CD4-positive, alpha-beta T cell treated with Interleukin-1 beta for 1 hour (primary cell): ENCODE data around the gene TEP1.
A peak's percentile ranks its signal among the peaks of the same experiment; 100 is the strongest.
"Not testable (repeated sequence)": the region's sequence is repeated elsewhere in the genome, so short reads cannot be mapped to it uniquely, and the experiment has no call there.

Experiments
- DNase-seq, 2 donors: peaks; one replicate each; pipeline ENCODE4 v3.0.0-alpha.2; 2020 to 2022

TEP1 gene

DNA sequence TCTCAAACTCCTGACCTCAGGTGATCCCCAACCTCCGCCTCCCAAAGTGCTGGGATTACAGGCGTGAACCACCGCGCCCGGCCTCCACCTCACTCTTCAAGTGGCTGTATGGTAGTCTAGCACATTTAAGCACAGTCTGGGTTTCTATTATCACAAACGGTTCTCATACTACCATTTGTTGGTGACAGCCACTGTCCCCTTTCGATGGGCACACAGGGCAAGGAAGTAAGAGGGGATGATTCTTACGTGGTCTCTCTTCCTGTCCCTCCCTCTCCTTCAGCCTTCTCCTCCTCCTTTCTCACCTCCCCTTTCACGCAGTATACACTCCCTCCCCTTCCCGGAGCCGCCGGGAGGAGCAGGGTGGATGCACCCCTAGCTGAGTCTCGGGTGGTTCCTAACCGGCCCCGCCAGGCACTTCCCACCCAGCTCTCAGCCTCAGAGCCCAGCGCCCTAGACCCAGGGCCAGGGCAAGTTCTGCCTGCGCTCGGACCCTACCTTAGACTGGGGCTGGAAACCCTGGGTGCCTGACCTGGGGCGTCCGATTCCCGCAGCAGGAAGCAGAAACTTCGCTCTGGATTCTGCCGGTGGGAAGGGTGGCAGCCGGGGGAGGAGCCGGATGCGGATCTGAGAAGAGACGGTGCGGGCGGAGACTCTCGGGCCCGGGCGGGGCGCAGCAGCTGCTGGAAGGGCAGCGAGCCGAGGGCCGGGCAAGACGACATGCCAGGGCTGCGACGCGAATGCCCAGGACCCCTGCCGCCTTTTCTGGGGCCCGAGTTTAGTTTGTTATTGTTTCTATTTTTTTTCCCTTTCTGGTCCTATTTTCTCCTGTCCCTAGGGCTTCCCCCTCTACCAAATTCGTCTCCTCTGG lies at the start of gene TEP1:
Gene TEP1, minus strand, starts transcription at position 626 of the 868 bp plus-strand sequence. CDS start 5,062 bp downstream, outside the sequence.
- DNase-seq = peak; percentile 67 to 69

DNA sequence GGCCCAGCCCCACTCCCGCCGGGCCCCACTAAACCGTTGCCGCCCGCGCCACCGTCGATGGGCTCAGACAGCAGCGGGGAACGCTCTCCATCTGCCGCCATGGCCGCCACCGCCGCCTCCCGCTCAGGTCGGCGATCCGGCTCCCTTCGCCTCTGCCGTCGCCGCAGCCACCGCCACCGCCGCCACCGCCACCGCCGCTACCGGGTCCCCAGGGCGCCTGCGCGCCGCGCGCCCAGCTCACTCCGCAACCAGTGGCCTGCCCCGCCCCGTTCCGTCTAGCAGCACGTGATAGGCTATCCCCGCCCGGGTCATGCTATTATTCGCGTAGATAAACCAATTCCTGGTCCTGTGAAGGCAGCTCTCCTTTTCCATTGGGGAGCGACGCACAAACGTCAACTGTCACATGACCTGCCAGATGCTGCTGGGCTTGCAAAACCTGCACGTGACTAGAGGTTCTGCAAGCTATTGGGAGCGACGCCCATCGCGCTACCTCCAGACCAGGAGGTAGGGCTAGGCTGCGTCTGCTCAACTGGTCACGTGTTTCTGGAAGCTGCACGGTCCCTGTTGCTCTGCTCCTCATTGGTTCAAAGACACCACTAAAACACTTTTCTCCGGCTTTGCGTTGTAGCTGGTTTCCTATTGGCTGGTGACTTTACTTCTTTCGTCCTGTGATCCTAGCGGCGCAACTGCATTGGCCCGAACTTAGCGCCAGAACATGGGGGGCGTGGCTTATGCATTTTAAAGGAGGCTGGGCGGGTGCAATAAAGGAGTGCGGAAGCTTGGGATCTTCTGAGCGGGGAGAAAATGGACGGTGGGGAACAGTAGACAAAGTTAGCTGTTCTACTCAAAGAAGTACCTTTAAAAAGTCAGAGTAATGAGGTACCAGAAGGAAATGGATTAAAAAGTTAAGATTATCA lies 48.2 kb upstream of the TEP1 start, which contains the start of gene PIP4P1:
Gene PIP4P1, minus strand, starts transcription at position 210 of the 917 bp plus-strand sequence. Its CDS starts 109 bp downstream, at position 101.
- DNase-seq = peak; percentile 99 to 100

DNA sequence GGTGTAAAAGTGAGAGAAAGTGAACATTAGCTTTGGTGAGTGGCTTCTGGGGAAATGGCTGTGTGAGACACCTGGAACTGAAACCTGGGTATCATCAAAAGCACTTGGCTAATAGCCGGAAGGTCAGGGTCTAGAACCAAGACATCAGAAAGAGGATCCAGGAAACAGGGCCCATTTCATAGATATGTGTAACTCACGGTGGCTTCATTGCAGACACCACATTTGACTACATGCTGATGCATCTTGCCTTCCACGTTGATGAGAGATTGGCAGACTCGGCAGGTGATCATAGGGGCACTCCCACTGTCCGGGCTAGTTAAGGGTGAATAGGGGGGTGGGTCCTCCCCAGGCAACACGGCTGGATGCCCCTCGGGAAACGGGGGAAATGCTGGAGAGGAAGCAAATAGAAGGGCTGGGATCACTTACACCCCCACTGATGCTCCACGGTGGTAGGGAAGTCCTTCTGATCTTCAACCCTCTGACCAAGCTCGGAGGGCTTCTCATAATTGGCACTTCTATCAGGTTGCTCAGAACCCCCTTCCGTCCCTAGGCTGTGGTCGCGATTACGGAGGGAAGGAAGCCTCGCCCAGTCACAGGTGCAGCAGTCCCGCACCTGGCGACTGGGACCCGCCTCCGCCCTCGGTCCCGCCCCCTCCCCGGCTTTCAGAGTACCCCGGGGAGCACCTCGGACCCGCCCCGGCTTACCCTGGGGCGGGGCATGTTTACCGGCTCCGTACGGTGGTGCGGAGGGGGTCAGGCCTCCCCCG lies 47.3 kb upstream of the TEP1 start:
- peak; percentile 78 to 85 for DNase-seq

DNA sequence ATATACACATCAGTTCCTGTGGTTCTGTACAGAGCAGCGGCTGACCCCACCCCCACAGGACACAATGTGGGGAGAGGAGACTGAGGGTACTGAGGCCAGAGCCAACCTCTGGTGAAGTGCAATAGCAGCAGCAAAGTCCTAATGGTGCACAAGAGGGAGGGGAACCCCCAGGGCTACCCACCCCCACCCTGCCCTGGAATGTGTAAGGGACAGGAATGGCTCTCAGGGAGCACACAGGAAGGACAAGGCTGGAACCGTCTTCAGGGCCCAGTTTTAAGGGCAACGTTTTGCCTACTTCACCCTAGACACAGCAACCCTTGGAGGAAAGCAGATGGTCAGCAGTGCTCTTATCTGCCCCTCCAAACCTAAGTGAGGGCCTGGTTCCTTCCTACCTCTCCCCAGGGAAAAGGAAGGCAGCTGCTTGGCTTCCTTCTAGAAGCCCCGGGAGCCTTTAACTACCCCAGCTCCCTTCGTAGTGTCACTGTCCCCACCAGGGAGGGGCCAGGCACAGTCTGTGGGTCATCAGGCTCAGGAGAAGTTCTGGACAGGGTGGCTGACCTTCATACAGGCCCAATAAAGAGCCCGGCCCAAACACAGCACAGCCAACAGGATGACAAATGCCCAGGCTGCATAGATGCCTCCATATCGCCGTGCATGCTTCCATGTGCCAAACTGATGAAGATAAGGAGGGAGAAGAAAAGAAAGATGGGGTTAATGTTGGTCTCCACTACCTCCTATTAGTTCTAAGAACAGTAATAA lies 44.9 kb upstream of the TEP1 start:
- no peak for DNase-seq

DNA sequence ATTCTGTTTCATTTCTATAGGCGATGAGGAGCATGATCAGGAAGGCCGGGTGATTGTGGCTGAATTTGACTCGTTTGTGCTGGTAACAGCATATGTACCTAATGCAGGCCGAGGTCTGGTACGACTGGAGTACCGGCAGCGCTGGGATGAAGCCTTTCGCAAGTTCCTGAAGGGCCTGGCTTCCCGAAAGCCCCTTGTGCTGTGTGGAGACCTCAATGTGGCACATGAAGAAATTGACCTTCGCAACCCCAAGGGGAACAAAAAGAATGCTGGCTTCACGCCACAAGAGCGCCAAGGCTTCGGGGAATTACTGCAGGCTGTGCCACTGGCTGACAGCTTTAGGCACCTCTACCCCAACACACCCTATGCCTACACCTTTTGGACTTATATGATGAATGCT lies 43.7 kb upstream of the TEP1 start:
- DNase-seq = no peak

DNA sequence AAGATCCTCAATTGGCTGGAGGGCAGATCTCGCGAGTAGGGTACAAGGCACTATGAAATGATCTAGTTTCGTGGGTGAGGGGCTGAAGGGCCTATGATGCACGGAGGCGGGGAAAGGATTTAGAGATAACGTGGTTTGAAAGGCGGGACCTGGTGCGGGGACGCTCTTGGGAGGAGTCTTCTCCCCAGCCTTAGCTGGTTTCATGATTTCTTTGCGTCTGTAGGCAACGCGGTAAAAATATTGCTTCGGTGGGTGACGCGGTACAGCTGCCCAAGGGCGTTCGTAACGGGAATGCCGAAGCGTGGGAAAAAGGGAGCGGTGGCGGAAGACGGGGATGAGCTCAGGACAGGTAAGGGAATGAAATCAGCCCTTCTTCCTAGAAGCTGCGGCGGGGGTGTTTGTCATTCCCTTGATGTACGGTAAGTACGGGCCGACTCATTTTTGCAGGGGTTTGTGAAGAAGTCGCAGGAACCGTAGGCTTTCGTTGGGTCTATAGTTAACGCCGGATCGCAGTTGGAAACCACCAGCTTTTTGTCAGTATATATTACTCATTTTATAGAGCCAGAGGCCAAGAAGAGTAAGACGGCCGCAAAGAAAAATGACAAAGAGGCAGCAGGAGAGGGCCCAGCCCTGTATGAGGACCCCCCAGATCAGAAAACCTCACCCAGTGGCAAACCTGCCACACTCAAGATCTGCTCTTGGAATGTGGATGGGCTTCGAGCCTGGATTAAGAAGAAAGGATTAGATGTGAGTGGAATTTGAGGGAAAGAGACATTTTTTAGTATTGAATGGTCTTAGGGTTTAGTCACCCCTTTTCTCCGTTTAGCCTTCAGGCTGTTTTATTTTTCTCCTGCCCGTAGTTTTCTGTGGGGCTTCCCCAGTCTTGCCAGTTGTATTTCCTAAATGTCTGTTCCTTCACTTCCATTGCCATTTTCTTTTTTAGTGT lies 42.3 kb upstream of the TEP1 start:
- no peak for DNase-seq

DNA sequence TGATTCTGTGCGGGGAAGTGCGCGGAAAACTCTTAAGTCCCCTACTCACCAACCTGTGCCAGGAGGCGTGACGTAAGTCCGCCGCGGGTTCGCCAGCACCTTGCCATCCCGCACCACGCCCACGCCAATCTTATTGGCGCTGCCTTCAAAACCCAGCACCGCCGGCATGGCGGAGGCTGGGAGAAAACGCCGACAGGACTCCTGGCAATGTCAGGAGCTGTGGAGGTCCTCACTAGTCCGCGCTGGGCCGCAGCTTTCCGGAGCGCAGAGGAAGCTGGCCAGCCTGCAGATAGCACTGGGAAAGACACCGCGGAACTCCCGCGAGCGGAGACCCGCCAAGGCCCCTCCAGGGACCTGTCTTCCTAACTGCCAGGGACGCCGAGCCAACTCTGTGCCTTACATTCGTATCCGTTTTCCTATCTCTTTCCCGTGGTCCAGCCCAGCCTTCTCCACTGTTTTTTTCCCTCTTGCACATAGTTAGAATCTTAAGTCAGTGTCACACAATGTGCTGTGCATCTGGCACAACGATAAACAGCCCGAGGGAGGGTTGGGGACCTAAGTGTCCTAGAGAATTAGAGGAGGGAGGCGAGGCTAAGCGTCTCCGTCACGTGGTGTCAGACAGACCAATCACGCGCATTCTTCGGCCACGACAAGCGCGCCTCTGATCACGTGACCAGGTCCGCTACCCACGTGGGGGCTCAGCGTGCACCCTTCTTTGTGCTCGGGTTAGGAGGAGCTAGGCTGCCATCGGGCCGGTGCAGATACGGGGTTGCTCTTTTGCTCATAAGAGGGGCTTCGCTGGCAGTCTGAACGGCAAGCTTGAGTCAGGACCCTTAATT lies 41.4 kb upstream of the TEP1 start, which contains the start of the genes APEX1 and OSGEP:
Gene APEX1, plus strand, starts transcription at position 711 of the 839 bp plus-strand sequence. CDS start 420 bp downstream, outside the sequence.
Gene OSGEP, minus strand, starts transcription at position 297 of the 839 bp plus-strand sequence. Its CDS starts 129 bp downstream, at position 168.
- peak; percentile 98 for DNase-seq

DNA sequence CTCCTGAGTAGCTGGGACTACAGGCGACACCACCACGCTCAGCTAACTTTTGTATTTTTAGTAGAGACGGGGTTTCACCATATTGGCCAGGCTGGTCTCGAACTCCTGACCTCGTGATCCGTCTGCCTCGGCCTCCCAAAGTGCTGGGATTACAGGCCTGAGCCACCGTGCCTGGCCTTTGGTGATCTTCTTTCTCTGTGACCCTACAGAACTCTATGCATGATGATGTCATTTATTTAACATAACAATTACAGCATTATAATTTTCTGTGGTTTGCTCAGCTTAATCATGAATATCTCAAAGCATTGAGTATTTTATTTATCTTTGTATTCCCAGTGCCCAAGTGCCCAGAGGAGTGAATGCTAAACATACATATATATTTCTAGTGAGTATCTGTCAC lies 39.5 kb upstream of the TEP1 start:
- DNase-seq = not testable (repeated sequence)

DNA sequence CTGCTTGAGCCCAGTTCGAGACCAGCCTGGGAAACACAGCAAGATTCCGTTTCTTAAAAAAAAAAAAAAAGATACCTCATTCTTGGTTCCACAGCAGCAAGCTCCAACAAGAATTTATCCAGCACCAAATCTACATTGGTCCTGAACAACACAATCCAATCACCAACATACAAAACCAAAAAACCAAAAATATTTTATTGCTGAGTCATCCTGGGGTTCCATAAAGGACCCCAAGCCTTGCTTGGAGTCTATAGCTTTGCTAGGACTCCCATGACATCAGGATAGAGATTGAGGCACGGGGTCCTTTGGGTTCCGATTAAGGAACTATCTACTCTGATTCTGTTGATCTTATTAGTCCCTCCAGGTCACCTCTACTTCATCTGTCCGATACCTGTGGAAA lies 33.6 kb upstream of the TEP1 start:
- no peak for DNase-seq

DNA sequence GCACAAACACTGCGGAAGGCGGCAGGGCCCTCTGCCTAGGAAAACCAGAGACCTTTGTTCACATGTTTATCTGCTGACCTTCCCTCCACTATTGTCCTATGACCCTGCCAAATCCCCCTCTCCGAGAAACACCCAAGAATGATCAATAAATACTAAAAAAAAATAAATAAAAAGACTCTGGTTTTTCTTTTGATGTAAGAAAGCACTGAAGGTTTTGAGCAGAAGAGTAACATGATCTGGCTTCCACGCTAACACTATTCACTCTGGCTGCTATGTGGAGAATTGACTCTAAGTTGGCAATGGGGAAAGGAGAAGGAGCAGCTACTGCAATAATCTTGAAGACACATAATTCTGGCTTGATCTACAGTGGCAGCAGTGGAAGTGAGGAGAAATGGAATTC lies 30.3 kb upstream of the TEP1 start:
- not testable (repeated sequence) for DNase-seq

DNA sequence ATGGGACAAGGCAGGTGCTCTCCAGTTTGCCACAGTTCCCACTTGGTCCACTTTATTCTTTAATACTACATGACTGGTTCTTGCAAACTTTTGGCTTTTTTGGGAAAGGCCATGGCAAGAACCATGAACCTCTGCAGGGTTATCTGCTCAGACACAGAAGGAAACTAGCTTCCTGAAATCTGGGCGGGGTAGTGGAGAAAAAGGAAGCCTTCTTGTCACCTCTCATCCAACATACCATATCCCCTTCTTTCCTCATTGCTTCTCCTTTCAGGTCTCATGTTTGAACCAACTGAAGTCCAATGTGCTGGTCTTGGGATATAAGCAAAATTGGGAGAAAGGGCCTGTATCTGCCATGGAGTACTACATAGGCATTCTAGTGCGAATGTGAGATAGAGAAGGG lies 28.2 kb upstream of the TEP1 start:
- no peak for DNase-seq

DNA sequence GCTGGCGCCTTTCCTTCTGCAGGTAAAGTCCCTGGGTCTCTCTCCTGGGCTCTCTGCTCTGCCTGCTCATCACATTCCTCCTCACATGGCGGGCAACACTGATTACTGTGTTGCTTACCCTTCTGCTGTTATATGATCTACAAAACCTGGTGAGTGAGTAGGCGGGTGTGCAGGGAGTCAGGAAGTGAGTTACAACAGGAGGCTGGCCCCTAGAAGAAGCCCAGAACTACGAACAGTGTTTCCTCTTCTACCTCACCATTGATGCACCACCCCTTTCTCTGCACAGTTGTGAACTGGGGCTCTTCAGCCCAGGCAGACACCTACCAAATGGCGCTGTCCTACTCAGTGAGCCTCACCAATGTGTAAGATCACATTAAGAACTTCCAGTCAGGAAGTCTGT lies 27.6 kb upstream of the TEP1 start:
- peak; percentile 13 to 37 for DNase-seq

DNA sequence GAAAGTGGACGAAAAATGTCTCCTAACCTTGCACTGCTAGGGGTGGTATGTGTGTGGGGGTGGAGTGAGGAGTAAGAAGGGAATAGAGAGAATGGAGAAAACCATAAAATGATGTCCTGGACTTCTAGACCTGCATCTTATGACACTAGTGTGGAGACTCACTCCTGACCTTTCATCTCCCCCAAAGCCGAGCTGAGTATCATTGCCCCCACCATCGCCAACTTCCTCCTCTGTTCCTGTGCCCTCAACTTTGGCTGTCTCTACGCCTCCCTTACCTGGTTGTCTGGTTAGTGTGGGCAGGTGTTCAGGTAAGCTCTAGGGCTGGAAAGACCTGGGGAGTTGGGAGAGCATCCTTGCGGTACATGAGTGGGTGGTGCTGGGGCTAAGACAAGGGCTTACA lies 27.2 kb upstream of the TEP1 start:
- no peak for DNase-seq

DNA sequence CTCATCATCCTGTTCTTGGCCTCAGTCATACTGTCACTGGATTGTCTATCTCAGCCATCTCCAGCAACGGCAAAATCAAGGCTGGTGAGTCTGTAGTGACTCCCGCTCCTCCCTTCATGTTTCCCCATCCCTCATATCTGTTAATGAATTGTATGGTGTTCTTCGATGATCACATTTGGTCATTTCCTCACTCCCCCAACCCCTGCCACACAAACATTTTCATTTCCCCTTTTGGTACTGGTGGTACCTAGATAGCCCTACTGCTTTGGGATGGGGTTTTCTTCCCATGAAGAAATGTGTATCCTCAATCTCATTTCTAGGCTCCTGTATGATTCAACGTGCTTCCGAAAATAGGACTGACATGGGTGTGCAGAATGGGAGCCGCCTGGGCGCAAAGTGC lies 25.4 kb upstream of the TEP1 start:
- no peak for DNase-seq

DNA sequence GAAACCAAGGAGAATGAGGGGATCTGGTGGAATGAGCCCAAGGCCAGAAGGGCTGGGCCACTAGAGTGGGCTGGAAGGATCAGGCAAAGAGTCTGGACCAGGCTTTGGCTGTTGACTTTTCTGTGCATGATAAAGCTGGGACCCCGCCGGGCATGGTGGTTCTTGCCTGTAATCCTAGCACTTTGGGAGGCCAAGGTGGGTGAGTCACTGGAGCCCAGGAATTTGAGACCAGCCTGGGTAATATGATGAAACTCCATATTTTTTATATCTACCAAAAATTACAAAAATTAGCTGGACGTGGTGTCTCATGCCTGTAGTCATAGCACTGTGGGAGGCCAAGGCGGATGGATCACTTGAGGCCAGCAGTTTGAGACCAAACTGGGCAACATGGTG lies 23.1 kb upstream of the TEP1 start:
- no peak for DNase-seq

DNA sequence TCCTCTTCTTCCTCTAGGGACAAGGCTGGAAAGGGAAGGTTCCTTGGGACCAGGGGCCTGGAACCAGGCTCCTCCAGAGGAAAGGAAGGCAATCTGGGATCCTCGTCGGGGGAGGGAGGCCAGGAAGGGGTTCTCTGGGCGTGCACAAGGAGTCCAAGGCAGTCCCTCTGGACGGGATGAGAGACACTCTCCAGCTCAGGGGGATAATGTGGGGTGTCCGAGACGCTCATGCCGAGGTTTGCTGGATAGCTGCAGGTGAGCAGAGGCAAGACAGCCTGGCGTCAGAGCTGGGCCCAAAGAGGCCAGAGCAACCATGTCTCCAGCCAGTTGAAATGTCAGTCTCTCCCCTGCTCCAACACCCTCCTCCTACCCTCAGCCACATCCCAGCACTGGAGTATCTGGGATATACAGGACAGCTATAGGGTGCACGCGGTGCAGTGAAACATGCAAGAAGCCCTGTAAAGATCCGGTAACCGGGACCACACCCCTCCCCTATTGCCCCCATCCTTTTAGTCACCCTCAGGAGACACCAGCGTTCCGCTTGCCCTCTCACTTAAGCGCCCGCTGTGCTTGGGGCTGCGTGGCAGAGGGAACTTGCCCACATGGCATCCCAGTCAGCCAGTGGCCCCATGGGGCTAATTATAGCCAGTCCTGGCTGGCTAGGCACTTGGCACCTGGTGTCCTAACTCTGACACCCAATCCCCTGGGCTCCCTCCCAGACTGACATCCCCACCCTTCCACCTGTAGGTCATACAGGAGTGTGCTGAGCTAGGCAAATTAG lies 22.5 kb upstream of the TEP1 start, which contains the start of gene KLHL33:
Gene KLHL33, minus strand, starts transcription at position 585 of the 781 bp plus-strand sequence. Its CDS starts 355 bp downstream, at position 230.
- DNase-seq = no peak

DNA sequence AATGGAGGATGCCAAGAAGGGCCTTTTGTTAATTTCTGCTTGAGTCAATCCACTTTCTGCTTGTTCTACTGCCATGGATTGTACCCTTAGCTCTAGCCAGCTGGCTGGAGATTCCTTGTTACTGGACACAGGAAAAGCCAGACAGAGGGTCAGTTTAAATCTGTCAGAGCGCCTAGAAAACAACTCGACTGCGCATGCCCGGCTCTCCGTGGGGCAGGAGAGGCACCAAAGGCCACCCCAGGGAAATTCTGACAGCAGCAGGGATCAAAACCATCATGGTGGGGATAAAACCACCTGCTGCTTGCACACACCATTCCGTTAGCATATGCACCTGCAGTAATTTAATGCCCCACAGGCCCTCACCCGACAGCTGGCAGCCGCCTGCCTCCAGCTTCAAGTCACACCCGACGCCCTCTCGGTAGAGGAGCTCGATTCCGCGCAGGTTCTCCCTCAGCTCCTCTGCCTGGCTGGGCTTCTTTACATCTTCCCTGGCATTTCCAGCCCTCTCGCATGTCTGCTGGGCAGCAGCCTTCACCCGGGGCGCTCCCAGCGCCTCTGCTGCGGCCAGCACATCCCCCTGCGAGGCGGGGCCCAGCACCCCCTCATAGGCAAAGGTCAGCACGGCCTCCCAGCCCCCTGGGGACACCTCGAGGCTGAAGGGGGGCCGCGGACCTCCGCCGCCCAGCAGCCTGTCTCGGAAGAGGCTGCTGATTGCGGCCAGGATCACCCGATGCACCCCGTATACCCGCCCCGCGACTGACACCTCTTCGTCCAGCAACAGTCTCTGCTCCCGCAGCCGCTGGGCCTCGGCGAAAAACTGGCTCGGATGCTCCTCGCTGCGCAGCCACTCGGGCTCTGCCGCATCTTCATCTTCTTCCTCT lies 21.6 kb upstream of the TEP1 start:
- DNase-seq = no peak
